Psoas muscle (tissue), 8 donors: ENCODE measurements around the gene LHCGR. TPM values are rescaled to one million over a fixed set of nuclear protein-coding genes. Genes with fewer than 3 reads are reported as not detected.

ENCODE experiments used
- ATAC-seq, 4 donors: fragments of 200-7000 bp; cut with Tn5 transposase; one replicate each; pipeline ENCODE4 v1.9.1; 2020; ENCODE audit warnings: moderate library complexity in 3 of 4, mild to moderate bottlenecking in 2 of 4
- DNase-seq, 2 donors: peaks; one replicate each; pipeline ENCODE4 v3.0.0-alpha.2; 2020
- H3K27ac ChIP-seq: fragments of 200-600 bp; one replicate; pipeline ENCODE4 v1.8.0; 2022
- H3K27me3 ChIP-seq, 3 donors: fragments of 200-600 bp in 1 of 3; one replicate each; pipeline versions ENCODE4 v1.6.1 to v1.8.0; 2013 to 2022; ENCODE audit warnings: low read length in 2 of 3, mild to moderate bottlenecking in 2 of 3, moderate library complexity in 1 of 3; ENCODE audit not compliant: insufficient read depth in 3 of 3
- H3K36me3 ChIP-seq, 2 donors: fragments of 200-600 bp in 1 of 2; one replicate each; pipeline versions ENCODE4 v1.6.1 to v1.8.0; 2013 to 2022; ENCODE audit warnings: low read depth in 1 of 2, mild to moderate bottlenecking in 1 of 2, moderate library complexity in 1 of 2; ENCODE audit not compliant: insufficient read depth in 1 of 2
- H3K4me1 ChIP-seq: fragments of 200-600 bp; one replicate; pipeline ENCODE4 v1.8.0; 2022
- H3K4me3 ChIP-seq: fragments of 200-600 bp; one replicate; pipeline ENCODE4 v1.8.0; 2022; ENCODE audit warnings: mild to moderate bottlenecking
- H3K9me3 ChIP-seq: fragments of 200-600 bp; one replicate; pipeline ENCODE4 v1.8.0; 2022
- WGBS, 3 donors: extraction: QIAGEN DNeasy Blood & Tissue Kit; methylation state at CpG; one replicate each; pipeline versions ENCODE4 v1.1.6 to v1.1.7; 2013; 5-methylcytosine and 5-hydroxymethylcytosine counted together
- intact Hi-C, 2 donors: fragments of 100-400 bp; cut with DNase I; formaldehyde crosslinking; loops; one replicate each; pipeline versions ENCODE4 v1.11.0 to v1.14.2; 2022
- polyA plus RNA-seq, 3 donors: library from polyadenylated mRNA; stranded (reverse); fragments of 200-250 nt; gene quantifications; one replicate each; pipeline ENCODE4 v1.2.3, GENCODE V29; 2013
- total RNA-seq, 4 donors: library from RNA; stranded (reverse); fragmentation: NEBNext Ultra II Directional in 2 of 4; extraction: Animal tissue kit (Norgen Biotek cat#: 25700) in 2 of 4; gene quantifications; one replicate each; pipeline versions ENCODE4 v1.2.1 to v1.2.4, GENCODE V29; 2021 to 2023
- TF ChIP-seq, protein P1 (sequence below): fragments of 200-600 bp; IDR thresholded peaks from one replicate; pipeline ENCODE4 v1.8.0; 2022; ENCODE audit warnings: antibody characterized with exemption
- donor health status: healthy with polysubstance abuse.
- donor health status: DM: no; HTN: no; CAD: no; lungs with moderate emphysema.
- donor health status: Bipolar disorder and iron deficiency.
- donor health status: healthy.
- donor health status: DM: yes; HTN: yes; CAD: no.
- donor health status: DM: no; HTN: no; CAD: no.
- donor health status: DM: no; HTN: no; CAD: no.
- donor health status: DM: yes; HTN: yes; CAD: no.

LHCGR gene
- total and polyA plus RNA-seq, 7 donors, result 0.01 to 0.04 (median 0.03) TPM; not detected in 4

GRCh38 chr2:48760826-48761225 is 5.3 kb upstream of the LHCGR start:
- ATAC-seq (no peak), DNase-seq (no peak)
- TF ChIP-seq, protein P1, sequence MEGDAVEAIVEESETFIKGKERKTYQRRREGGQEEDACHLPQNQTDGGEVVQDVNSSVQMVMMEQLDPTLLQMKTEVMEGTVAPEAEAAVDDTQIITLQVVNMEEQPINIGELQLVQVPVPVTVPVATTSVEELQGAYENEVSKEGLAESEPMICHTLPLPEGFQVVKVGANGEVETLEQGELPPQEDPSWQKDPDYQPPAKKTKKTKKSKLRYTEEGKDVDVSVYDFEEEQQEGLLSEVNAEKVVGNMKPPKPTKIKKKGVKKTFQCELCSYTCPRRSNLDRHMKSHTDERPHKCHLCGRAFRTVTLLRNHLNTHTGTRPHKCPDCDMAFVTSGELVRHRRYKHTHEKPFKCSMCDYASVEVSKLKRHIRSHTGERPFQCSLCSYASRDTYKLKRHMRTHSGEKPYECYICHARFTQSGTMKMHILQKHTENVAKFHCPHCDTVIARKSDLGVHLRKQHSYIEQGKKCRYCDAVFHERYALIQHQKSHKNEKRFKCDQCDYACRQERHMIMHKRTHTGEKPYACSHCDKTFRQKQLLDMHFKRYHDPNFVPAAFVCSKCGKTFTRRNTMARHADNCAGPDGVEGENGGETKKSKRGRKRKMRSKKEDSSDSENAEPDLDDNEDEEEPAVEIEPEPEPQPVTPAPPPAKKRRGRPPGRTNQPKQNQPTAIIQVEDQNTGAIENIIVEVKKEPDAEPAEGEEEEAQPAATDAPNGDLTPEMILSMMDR, result no peak
- H3K27me3 ChIP-seq, result peaks cover 0 to 12% (median 0%) of the 10 kb centered on the region in 3 donors
- no peaks in the 10 kb centered on the region for H3K4me1 ChIP-seq
- no peaks in the 10 kb centered on the region for H3K36me3 ChIP-seq
- no peak overlapping the region for H3K4me3 ChIP-seq
- intact Hi-C loops, result no loop called here
- peaks cover 3% of the 10 kb centered on the region for H3K9me3 ChIP-seq
- WGBS, 3 donors, result 40 to 48% (median 45%) methylated on average over 3 of the region's 3 CpGs
- H3K27ac ChIP-seq, result no peak overlapping the region

- Histone ChIP-seq H3K36me3 (no peaks in the 10 kb centered on the region), H3K27me3 (peaks cover 0 to 18% (median 7%) of the 10 kb centered on the region in 3 donors), H3K9me3 (peaks cover 3% of the 10 kb centered on the region), H3K27ac (no peak overlapping the region), H3K4me3 (no peak overlapping the region), H3K4me1 (no peaks in the 10 kb centered on the region)
- no peak for ATAC-seq
- no peak for DNase-seq
- WGBS, 3 donors, result 96 to 100% (median 97%) methylated on average over 1 of the region's 1 CpG
- intact Hi-C loops, result no loop called here
- TF ChIP-seq, protein P1, result no peak
These were observed 4.2 kb upstream of the LHCGR start for GRCh38 chr2:48759682-48760081.

- TF ChIP-seq, protein P1, result no peak
- ATAC-seq, result no peak
- H3K27me3 ChIP-seq, result peaks cover 0 to 22% (median 7%) of the 10 kb centered on the region in 3 donors
- no peak overlapping the region for H3K4me3 ChIP-seq
- no peak for DNase-seq
- H3K9me3 ChIP-seq, result no peaks in the 10 kb centered on the region
- no peaks in the 10 kb centered on the region for H3K4me1 ChIP-seq
- WGBS, 3 donors, result 22 to 39% (median 36%) methylated on average over 3 of the region's 3 CpGs
- intact Hi-C loops, result no loop called here
- H3K36me3 ChIP-seq, result no peaks in the 10 kb centered on the region
- no peak overlapping the region for H3K27ac ChIP-seq
These were observed 765 bp upstream of the LHCGR start for GRCh38 chr2:48756289-48756688.

DNA sequence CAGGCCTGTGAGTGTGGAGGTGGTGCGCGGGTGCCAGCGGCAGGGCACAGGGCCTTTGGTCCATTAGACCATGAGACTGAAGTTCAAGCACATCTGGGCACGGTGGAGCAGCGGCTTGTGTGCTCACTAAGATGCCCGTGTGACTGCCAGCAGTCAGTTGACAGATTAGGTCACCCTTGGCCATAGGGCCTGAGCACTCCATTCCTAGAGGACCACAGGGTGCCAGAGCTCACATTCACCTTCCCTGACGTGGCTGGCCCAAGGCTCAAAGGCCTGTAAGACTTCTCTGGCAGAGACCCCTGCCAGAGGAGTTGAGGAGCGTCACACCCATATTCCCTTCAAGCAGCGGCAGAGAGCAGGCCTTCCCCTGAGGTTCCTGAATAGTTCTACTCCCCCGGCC is 650 bp downstream of the LHCGR start:
- no peaks in the 10 kb centered on the region for H3K4me1 ChIP-seq
- ATAC-seq, result no peak
- H3K27me3 ChIP-seq, result peaks cover 0 to 22% (median 7%) of the 10 kb centered on the region in 3 donors
- no peaks in the 10 kb centered on the region for H3K9me3 ChIP-seq
- H3K27ac ChIP-seq, result no peak overlapping the region
- TF ChIP-seq, protein P1, result no peak
- no peak overlapping the region for H3K4me3 ChIP-seq
- DNase-seq, result peak in 1 of 2 donors; percentile 10
- no peaks in the 10 kb centered on the region for H3K36me3 ChIP-seq
- intact Hi-C loops, result no loop called here
- WGBS, 3 donors, result 50 to 66% (median 51%) methylated on average over 10 of the region's 10 CpGs

DNA sequence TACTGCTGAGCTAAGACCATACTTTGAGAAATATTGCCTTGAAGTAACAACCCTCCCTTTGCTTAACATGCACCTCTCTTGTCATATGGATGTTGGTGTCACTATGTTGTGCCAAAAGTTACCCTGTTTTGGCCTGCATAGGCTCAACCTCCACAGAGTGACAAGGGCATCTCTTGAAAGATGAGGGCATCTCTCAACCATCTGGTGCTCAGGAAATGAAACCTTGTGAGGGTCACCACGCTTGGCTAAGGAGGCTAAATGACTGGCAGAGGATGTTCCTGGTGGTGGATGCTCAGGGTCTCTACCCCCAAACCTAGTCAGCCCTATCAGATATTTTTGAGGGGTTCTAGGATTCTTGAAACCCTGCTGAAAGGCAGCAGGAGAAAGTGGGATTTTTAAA is 2.3 kb downstream of the LHCGR start:
- Histone ChIP-seq H3K36me3 (no peaks in the 10 kb centered on the region), H3K27me3 (peaks cover 0 to 22% (median 7%) of the 10 kb centered on the region in 3 donors), H3K9me3 (no peaks in the 10 kb centered on the region), H3K27ac (no peak overlapping the region), H3K4me3 (no peak overlapping the region), H3K4me1 (no peaks in the 10 kb centered on the region)
- 77 to 93% (median 83%) methylated on average over 1 of the region's 1 CpG for WGBS, 3 donors
- TF ChIP-seq, protein P1, result no peak
- DNase-seq (no peak), ATAC-seq (no peak)
- intact Hi-C loops, result no loop called here
